GM21447 (cell line): ENCODE data around the gene RAPGEF5.

Source experiments
- ATAC-seq: cut with Tn5 transposase; IDR thresholded peaks from one replicate; pipeline ENCODE4 v1.9.1; 2021; ENCODE audit not compliant: unreplicated experiment

RAPGEF5 gene

DNA sequence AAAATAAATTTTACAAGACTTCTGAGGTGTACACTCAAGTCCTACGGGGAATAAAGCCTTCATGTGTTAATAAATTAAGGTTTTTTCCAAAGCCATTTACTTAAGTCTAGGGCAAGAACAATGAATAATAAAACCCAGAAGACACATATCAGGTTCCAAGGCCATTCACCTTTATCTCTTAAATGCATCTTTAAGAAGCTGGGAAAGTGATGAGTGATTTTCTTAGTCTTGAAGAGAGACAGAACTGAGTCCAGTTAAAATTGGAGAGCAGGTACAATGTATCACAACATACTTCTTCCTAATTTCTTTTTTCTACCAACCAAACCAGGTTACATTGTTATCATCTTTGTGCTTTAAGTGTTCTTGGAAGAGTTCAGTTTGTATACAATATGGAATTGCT is 189.5 kb downstream of the RAPGEF5 start:
- no peak for ATAC-seq

DNA sequence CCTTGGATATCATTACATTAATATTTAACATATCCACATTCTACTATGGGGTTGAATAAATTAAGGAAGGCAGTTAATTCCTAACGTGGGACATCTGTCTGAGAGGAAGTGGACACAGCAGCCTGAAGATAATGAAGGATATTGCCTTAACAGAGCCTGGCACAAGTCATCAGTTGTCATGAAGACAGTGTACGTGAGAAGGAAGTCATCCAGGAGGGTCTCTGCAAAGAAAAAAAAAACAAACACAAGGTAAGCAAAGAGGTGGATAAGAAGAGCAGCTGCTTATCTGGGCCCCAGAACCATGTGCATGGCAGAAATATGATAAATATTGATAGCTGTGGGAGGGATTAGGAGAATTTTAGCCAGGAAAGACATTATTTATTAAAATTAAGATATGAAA is 190.0 kb downstream of the RAPGEF5 start:
- ATAC-seq: no peak

DNA sequence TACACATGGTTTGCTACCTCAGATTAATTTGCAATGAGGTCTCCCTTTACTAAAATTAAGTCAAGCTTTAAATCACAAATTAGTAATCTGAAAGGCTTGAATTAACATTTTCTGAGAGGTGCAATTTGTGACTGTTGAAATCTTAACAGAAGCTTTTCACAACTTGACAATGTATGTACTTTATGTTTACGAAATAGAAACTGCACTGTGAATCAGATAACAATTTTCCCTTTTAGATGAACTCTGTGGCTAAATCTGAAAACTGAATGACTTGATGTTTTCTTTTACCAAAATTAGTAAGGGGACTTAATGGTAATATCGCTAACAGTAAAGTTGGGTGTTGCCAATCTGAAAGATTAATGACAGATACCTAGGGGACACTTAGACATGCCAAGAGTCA is 197.6 kb downstream of the RAPGEF5 start:
- ATAC-seq: no peak

DNA sequence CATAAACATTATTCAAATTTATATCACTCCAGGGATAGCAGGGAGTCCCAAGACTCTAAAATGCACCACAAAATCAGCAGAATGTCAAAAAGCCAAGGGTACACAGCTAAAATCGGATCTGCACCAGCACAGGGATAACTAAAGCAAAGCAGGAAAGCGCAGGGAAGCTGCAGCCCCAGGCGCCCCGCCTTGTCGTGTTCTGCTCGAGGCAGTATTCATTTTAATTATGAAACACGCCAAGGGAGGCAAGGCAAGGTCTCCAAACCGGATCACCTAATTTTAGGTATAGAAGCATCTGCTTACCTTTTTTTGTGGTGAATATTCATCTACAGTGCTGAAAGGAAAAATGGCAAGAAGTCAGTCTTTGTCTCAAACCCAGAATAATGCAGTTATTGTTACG is 199.4 kb downstream of the RAPGEF5 start:
- ATAC-seq: no peak

DNA sequence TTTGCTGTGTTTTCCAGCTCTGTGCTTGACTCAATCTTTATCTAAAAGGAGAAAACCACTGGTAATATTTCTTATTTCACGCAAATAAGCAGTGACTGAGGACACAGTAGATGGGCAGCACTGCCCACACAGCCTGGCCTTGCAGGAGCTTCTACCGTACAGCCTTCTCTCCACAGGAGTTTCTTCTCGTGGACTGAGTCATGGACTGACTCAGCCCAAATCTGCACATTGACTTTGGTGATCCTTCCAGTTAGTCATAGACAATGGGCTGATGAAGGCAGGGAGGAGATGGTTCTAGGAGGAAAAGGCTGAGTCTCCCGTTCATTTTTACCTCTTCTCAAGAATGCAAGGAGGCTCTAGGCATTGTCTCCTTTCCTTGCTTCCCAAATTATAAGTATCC is 200.7 kb downstream of the RAPGEF5 start:
- no peak for ATAC-seq

DNA sequence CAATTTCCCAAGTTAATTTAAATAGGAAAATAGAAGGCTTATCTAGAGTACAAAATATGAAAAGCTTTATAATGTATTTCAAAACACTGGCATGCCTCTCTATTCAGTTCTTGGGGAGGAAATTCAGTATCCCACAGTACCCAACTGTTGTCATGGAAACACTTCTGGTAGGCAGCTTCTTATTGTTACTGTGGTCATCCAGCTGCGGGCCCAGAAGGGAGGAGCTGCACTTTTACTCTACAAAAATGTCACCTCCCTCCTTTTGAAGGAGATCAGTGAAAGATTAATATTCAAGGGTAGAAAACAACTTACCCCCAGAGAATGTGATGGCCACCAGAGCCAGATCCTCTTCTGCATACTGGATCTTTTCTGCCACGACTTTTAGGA is 202.8 kb downstream of the RAPGEF5 start:
- ATAC-seq: no peak

DNA sequence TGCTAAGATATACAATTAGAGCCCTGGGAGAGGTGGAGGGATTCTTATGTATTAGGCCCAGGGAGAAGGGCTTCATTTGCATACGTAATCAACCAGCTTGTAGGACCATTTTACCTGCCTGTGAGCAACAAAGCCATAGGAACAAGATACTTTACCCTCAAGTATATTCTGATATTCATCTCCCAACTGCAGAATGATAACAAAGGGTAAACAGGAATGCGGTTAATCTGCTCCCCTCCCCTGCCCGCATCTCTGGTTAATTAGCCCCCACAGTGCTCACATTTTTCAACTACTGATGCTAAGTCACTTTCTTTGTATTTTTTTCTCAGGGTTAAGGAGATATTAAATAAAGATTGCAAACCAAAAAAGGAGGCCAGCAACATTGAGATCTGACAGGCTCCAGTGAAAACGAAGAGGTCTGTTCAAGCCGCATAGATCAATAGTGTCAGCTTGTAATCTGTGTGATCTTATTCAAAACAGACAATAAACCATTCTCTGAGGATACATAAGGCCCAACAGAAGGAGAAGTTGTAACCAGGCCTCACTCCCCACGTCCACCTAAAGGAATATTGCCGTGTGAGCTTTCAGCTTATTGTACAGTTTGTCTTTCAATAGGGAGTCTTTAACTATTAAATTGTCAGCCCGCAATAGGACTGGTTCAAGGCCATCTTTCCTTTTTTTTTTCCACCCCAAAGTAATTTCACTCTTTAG is 203.4 kb downstream of the RAPGEF5 start:
- no peak for ATAC-seq

DNA sequence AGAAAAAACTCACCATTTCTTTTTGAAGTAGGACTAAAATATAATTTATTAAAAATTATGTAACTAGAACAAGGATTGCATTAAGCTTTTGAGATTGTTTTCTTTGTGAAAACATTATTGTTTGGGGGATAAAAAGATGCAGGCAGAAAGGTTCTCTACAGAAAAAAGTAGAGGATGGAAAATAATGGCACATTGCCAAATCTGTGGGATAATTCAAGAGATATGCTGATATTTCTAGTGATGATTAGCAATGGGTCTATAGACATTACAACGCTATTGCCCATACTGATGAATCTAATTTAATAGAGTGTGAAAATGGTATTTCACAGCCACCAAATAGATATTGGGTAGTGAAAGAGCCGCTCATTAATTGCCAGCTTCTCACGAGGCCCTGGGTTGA is 204.3 kb downstream of the RAPGEF5 start:
- no peak for ATAC-seq

DNA sequence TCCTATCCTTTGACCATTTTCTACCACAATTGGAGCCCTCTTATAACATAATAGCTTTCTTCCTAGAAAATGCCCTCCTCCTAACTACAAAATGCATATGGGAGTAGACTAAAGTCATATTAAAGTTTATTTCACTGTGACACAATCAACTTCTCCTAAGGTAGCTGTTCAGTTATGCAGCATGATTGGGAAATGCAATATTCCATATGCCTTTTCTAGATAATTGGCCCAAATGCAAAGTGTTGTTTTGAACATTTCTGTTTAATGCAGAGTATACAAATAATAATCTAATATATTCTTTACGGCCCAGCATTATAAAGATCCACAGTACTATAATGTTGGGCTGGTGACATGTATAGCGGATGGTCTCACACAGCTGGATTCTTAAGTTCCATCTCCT is 205.1 kb downstream of the RAPGEF5 start:
- ATAC-seq: no peak

DNA sequence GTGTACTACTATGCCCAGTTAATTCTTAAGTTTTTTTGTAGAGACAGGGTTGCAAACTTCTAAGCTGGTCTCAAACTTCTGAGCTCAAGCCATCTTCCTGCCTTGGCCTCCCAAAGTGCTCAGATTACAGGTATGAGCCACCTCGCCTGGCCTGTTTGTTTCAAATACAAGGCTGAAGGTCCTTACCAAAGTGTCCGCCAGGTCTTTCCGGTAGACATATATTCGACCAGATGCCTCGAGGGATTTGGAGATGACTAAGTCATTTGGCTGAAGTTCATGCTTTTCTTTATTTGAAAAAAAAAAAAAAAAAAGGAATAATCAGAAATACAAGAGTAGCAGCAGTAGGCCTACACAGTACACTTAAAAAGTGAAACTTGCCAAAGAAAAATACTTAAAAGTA is 206.7 kb downstream of the RAPGEF5 start:
- ATAC-seq: no peak

DNA sequence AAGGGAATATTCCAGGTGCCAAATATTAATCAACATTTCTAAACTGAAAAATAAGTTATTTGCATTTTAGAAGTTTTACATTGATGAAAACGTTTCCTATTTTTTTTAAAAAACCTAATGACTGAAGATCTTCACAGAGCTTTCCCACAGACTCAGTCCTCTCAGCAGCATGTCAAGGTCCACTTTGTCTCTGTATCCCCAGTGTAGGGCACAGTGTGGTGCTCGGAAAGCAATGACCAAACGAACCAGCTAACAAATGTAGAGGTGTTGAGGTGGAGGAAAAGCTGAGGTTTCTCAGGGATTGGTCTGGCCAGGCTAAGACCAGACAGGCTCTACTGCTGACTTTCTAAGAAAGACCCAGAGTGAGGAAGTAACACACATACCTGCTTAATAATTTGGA is 209.1 kb downstream of the RAPGEF5 start:
- no peak for ATAC-seq

DNA sequence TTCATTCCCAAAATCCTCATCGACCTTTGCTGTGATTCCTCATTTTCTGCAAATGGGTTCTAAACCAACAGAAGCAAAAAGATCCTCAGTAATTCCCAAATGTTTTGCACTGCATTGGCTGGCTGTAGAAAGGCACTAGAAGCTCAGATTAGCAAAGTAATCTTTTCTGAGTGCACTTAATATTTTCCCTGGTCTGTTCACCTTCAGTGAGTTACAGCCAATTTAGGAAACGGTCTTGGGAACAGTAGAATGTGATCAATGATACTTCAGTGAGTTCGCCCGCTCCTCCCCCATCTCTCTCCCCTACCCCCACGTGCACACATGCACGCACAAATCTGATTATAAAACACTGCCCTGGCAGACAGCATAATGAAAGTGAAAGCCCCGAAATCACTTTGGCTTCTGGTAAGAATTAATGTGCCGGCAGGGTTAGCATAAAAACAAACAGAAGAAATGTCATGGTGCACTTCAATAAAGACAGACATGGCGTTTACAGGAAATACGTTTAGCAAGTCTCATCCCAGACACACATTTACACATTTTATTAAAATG is 209.9 kb downstream of the RAPGEF5 start:
- no peak for ATAC-seq

DNA sequence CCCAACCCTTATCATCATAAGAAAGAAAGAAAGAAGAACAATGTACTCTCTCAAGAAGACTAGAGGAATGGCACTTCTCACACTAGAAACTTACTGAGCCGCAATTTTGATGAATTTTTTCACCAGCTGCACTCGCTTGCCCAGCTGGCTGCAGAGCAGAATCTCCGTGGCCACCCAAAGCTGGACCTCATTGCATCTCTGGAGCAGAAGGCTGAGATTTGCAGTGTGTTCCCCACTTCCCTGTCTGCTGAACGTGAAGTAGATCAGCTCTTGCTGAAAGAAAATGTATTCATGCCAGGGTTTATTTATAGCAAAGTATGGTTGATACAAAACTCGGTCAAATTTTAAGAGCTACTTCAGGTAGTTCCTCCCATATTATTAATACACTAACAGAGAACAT is 212.0 kb downstream of the RAPGEF5 start:
- no peak for ATAC-seq

DNA sequence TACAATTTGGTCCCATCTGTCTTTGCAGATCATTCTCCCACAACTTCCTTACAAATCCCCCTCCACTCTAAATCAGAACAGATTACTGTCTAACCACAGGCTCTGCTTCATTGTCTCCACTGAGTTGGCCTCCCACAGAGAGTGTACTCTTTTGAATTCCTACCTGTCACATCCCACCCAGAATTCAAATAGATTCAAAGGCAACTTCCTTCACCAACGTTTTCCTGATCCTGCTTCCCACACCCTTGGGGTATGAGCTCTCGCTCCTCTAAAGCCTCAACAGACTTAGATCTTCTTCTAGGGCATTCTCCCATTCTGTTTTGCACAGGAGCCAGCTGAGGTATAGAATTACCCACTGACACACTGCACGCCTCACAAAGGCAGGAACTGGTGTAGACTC is 213.5 kb downstream of the RAPGEF5 start:
- ATAC-seq: no peak

DNA sequence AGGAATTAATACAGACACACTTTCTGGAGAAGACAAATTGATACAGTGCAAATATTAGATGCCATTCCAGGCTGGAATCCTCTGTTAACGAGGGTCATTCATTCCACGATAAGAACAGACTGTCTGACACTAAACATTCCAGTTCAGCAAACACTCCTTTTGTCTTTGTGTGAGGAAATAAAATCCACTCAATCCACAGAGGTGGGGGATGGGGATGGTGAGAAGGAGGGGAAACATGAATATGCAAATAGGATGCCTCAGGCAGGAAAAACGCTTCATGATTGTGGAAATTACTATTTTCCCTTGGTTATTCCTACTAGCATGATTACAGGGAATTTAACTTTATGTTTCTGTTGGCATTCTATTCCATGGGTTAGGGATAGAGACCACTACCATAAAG is 214.4 kb downstream of the RAPGEF5 start:
- ATAC-seq: no peak

DNA sequence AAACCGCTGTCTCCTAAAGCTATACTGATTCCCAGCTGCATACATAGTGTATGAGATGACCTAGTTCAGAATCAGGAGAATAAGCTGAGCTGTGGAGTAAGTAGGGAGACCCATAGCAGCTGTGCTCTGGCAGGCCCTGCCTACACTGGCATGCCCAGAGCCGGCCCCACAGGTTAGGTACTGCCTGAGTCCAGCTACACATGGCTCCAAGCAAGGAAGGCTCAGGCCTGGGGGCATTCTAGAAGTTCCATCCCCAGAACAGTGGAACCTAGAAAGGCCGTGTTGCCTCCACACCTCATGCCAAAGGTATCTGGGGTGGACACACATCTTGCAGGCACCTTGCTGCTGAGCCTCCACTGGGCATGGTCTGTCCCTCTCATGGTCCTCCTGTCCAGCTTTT is 215.6 kb downstream of the RAPGEF5 start:
- no peak for ATAC-seq

DNA sequence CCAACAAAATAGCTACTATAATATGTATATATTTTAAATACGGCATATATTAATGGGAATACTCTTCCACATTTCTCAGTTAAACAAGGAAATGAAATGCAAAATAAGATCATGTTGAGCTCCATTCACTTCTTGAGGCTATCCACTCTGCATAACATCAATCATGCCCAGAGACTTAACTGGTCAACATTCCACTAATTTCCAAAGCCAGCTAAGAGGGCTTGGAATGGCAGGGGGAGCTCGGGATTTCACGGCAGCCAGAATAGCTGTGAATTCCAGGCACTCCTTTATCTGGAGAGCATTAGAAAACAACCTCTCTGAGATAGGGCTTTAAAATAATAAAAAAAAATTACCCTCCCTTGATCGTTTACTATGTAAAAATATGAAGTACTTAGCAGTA is 216.4 kb downstream of the RAPGEF5 start:
- ATAC-seq: no peak

DNA sequence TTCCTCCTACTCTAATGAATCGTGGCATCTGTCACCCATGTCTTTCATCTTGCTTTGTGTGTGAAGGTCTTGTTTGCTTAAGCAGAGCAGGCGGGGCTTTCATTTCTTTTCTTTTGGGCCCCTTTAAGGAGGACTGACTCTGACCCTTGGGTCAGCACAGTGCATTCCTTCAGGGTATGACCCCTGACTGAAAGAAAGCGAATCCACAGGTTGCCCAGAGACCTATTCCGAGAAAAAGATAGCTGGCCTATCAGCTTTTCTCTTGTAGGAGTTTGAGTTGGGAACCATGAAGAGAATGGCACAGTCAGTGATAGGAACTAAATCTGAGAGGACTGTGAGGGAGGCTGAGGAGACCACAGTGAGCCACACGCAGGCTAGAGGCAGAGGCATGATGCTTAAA is 218.1 kb downstream of the RAPGEF5 start:
- ATAC-seq: no peak

DNA sequence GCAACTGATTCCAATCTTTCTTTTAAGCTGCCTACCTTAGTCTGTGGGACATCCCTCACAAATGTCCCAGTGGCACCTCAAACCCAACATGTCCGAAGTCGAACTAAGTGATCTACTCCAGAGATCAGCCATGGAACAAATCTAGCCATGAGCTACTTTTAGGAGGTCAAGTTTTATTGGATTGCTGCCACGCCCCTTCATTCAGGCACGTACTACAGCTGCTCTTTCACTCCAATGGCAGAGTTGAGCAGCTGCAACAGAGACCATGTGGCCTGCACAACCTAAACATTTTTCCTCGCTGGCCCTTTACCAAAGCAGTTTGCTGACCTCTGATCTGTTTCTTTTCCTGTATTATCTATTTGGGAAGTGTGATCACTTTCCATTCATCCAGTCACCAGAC is 218.8 kb downstream of the RAPGEF5 start:
- no peak for ATAC-seq

DNA sequence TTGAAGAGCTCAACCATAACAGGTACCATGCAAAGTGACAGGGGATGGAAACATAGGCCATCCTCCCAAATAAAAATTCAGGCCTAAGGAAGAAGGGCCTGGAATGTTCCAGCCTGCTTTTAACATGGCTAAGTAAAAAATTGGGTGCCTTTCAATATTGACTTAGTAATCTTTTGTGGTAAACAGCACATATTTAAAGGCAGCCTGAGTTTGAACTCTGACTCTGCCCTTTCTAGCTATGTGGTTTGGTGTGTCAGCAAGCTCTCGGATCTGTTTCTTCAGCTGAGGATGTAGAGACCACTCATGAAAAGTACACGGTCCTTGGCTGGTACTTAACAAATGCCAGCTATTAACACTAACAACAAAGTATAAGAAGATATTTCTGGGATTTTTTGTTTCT is 219.5 kb downstream of the RAPGEF5 start:
- ATAC-seq: no peak

DNA sequence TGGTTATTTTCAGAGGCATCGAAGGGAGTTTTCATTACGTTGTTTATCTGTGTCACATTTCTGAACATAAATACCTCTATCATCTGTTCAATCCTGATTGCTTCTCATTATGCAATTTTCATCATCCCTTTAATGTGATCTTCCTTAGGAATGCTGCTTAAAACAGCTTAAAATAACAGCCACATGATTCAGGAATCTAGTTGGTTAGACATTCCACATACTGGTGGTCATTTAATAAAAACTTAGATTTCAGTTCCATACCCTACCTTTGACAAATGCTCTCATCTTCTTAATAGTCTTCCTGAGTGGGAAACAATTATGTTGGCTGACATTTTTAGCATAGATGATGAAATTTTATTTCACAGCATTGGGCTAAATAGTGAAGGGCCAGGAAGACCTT is 219.9 kb downstream of the RAPGEF5 start:
- no peak for ATAC-seq

DNA sequence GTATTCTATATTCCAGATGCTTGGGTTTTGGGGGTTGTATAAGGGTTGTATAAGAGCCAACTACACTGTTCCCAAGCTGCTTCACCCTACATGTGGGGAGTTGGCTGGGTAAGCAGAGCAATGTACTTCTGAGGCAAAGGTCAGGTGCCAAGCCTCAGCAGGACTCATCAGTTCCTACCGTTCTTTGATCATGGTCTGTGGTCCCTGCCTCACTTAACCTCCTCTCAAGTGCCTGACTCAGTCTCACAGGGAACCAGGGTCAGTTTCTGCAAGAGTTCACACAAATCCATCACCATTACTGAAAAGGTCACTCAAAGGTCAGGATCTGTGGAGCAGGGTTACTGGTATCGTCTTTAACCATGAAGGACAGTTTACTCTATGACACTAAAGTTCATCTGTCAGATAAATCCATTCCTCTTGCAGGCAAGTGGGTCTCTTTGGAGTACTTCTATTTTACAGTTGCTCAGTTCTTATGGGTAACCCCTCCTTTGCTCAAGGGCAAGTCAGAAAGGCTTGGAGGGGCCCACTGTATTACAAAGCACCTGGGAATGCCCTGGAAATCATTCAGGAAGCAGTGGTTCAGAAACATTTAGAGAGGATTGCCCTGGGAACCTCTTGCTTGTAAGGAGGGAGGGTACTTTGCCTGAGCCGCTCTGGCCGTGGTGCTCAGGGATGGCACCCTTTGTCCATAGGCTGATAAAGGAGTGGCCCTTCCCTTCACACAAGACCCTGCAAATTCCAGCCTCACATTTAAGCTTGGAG is 227.0 kb downstream of the RAPGEF5 start:
- ATAC-seq: no peak

DNA sequence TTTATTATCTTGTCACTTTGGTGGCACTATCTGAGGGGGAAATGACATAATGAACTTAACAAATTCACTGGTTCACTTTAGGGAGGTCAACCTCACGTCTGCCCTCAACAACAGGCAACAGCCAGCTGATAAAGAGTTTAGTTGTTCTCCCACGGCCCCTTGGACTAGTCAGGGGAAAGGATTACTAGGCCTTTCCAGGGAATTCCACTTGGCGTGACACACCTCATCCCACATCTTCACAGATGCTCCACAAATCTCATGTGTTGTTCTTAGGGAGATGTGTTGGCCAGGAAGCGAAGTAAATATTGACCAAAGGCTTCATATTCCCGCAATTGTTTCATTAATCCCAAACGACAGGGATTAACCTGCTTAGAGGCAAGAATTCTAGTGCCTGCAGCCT is 227.8 kb downstream of the RAPGEF5 start:
- ATAC-seq: no peak
